ENCODE results near the gene STXBP4.

STXBP4 gene

GRCh38 chr17:55116440-55116914 is 147.9 kb downstream of the STXBP4 start:
- no peak for DNase-seq (ENCODE audit: low read depth, low spot score)

GRCh38 chr17:55117164-55117563 is 148.6 kb downstream of the STXBP4 start:
- DNase-seq (ENCODE audit: low read depth, low spot score): no peak

- DNase-seq (ENCODE audit: low read depth, low spot score): no peak
Measured at GRCh38 chr17:55120651-55121050, 152.1 kb downstream of the STXBP4 start.

- no peak for DNase-seq (ENCODE audit: low read depth, low spot score)
Measured at GRCh38 chr17:55121268-55121667, 152.7 kb downstream of the STXBP4 start.

- DNase-seq (ENCODE audit: low read depth, low spot score): no peak
Measured at GRCh38 chr17:55122114-55122513, 153.5 kb downstream of the STXBP4 start.

- DNase-seq (ENCODE audit: low read depth, low spot score): no peak
Measured at GRCh38 chr17:55124730-55125360, 156.3 kb downstream of the STXBP4 start.

- DNase-seq (ENCODE audit: low read depth, low spot score): no peak
Measured at GRCh38 chr17:55133583-55133982, 165.0 kb downstream of the STXBP4 start.

GRCh38 chr17:55134486-55135157 is 166.1 kb downstream of the STXBP4 start:
- no peak for DNase-seq (ENCODE audit: low read depth, low spot score)

- no peak for DNase-seq (ENCODE audit: low read depth, low spot score)
Measured at GRCh38 chr17:55140809-55141208, 172.2 kb downstream of the STXBP4 start.

GRCh38 chr17:55144518-55144917 is 176.0 kb downstream of the STXBP4 start:
- no peak for DNase-seq (ENCODE audit: low read depth, low spot score)

GRCh38 chr17:55149485-55149884 is 180.9 kb downstream of the STXBP4 start:
- DNase-seq (ENCODE audit: low read depth, low spot score): no peak

- DNase-seq (ENCODE audit: low read depth, low spot score): no peak
Measured at GRCh38 chr17:55152236-55152635, 183.7 kb downstream of the STXBP4 start.

GRCh38 chr17:55154101-55154500 is 185.5 kb downstream of the STXBP4 start:
- DNase-seq (ENCODE audit: low read depth, low spot score): no peak

- DNase-seq (ENCODE audit: low read depth, low spot score): no peak
Measured at GRCh38 chr17:55155856-55156560, 187.4 kb downstream of the STXBP4 start.

GRCh38 chr17:55157165-55157564 is 188.6 kb downstream of the STXBP4 start:
- no peak for DNase-seq (ENCODE audit: low read depth, low spot score)

GRCh38 chr17:55158439-55158838 is 189.9 kb downstream of the STXBP4 start:
- DNase-seq (ENCODE audit: low read depth, low spot score): no peak

GRCh38 chr17:55159251-55159650 is 190.7 kb downstream of the STXBP4 start:
- no peak for DNase-seq (ENCODE audit: low read depth, low spot score)

GRCh38 chr17:55160501-55160900 is 191.9 kb downstream of the STXBP4 start:
- DNase-seq (ENCODE audit: low read depth, low spot score): no peak

GRCh38 chr17:55161935-55162555 is 193.5 kb downstream of the STXBP4 start:
- DNase-seq (ENCODE audit: low read depth, low spot score): no peak

- no peak for DNase-seq (ENCODE audit: low read depth, low spot score)
Measured at GRCh38 chr17:55162556-55162946, 194.0 kb downstream of the STXBP4 start.

GRCh38 chr17:55163408-55163807 is 194.8 kb downstream of the STXBP4 start:
- no peak for DNase-seq (ENCODE audit: low read depth, low spot score)

GRCh38 chr17:55166506-55166905 is 197.9 kb downstream of the STXBP4 start:
- DNase-seq (ENCODE audit: low read depth, low spot score): no peak
